Measurements from ENCODE around the gene CCDC157.

Gene CCDC157

DNA sequence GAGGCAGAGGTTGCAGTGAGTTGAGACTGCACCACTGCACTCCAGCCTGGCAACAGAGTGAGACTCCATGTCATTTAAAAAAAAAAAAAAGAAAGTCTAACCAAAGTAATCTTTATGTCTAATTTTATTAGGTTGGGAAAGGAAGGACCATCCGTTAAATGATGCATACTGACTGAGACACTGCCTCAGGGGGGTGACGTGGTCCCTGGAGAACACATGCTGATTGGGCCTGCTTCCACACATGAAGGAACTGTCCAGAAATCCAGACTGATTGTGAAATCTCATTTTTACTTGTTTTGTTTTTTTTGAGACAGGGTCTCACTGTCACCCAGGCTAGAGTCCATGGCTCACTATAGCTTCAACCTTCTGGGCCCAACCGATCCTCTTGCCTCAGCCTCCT lies 5.6 kb upstream of the CCDC157 start:
- H3K4me3 ChIP-seq (ENCODE audit: control insufficient read depth, low read depth, low read length): no peak overlapping the region
- TF ChIP-seq, protein P1, sequence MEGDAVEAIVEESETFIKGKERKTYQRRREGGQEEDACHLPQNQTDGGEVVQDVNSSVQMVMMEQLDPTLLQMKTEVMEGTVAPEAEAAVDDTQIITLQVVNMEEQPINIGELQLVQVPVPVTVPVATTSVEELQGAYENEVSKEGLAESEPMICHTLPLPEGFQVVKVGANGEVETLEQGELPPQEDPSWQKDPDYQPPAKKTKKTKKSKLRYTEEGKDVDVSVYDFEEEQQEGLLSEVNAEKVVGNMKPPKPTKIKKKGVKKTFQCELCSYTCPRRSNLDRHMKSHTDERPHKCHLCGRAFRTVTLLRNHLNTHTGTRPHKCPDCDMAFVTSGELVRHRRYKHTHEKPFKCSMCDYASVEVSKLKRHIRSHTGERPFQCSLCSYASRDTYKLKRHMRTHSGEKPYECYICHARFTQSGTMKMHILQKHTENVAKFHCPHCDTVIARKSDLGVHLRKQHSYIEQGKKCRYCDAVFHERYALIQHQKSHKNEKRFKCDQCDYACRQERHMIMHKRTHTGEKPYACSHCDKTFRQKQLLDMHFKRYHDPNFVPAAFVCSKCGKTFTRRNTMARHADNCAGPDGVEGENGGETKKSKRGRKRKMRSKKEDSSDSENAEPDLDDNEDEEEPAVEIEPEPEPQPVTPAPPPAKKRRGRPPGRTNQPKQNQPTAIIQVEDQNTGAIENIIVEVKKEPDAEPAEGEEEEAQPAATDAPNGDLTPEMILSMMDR (IDR thresholded peaks at IDR 0.05; ENCODE audit: control insufficient read depth, insufficient read depth, low read depth, low read length, missing control alignments): no peak
- DNase-seq (ENCODE audit: low read depth): no peak

DNA sequence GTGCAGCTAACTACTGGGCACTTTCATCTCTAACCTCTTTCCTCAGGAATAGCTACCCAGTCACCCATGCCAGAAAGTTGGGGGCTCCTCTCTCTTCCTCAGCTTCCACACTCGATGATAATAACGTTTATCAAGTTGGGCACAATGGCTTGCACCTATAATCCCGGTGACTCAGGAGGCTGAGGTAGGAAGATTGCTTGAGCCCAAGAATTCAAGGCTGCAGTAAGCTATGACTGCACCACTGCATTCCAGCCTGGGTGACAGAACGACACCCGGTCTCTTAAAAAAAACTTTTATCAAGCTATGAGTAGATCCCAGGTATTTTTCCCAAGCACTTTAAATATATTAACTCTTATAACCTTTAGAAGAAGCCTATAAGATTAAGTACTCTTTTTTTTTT lies 2.2 kb upstream of the CCDC157 start:
- no peak overlapping the region for H3K4me3 ChIP-seq (ENCODE audit: control insufficient read depth, low read depth, low read length)
- TF ChIP-seq, protein P1 (IDR thresholded peaks at IDR 0.05; ENCODE audit: control insufficient read depth, insufficient read depth, low read depth, low read length, missing control alignments): no peak

DNA sequence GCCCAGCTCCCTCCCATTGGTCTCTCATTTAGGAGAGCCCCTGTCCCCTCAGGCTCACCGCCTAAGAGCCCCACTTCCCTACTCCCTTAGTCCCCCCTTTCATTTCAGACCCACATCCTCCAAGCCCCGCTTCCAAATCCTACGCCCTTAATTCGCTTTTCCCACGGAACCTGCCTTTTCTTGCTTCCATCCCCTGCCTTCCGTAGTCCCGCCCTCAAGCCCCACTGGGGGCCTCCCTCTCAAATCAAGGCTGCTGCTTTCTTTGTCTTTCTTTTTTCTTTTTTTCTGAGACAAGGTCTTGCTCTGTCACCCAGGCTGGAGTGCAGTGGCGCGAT lies 396 bp downstream of the CCDC157 start:
- no peak for DNase-seq (ENCODE audit: low read depth)
- TF ChIP-seq, protein P1 (IDR thresholded peaks at IDR 0.05; ENCODE audit: control insufficient read depth, insufficient read depth, low read depth, low read length, missing control alignments): no peak
- H3K4me3 ChIP-seq (ENCODE audit: control insufficient read depth, low read depth, low read length): peak overlapping the region; percentile 81

More for the DNA sequence above, 2.2 kb upstream of the CCDC157 start:
- DNase-seq (ENCODE audit: low read depth): no peak

DNA sequence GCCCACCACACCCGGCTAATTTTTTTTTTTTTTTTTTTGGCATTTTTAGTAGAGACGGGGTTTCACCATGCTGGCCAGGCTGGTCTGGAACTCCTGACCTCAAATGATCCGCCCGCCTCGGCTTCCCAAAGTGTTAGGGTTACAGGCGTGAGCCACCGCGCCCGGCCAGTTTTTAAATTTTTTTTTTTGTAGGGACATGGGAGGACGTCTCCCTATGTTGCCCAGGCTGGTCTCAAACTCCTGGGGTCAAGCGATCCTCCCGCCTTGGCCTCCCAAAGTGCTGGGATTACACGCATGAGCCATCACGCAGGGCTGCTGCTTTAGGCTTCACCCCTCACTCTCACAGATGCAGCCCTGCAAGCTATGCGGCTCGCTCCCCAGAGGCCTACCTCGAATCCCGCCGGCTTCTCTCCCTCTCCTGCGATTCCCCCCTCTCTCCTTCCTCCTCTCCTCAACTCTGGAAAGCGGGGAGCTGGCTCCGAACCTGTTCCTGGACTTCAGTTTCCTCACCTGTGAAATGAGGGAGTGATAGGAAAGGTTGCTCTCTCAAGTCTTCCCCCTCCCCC lies 926 bp downstream of the CCDC157 start:
- TF ChIP-seq, protein P1 (IDR thresholded peaks at IDR 0.05; ENCODE audit: control insufficient read depth, insufficient read depth, low read depth, low read length, missing control alignments): no peak
- H3K4me3 ChIP-seq (ENCODE audit: control insufficient read depth, low read depth, low read length): peak overlapping the region; percentile 81; the same call in 1 of the 2 replicates
- no peak for DNase-seq (ENCODE audit: low read depth)

DNA sequence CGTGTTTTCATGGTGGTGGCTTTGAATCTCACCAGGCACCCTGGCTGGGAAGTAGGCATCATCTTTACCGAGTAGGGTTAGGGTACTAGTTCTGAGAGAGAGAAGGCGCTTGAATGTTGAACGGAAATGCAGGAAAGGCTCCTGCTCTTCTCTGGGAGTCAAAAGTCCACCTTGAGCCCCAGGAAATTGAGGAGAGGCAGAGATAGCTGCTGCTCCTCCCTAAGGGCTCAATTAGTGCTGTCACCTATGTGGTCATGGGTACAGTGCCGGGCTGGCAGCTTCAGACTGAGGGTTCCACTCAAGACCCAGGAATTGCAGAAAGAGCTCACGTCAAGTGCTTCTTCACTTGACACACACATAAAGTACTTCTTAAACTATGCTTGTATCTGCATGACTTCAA lies 1.7 kb downstream of the CCDC157 start:
- no peak overlapping the region for H3K4me3 ChIP-seq (ENCODE audit: control insufficient read depth, low read depth, low read length)
- TF ChIP-seq, protein P1 (IDR thresholded peaks at IDR 0.05; ENCODE audit: control insufficient read depth, insufficient read depth, low read depth, low read length, missing control alignments): no peak
- DNase-seq (ENCODE audit: low read depth): no peak

DNA sequence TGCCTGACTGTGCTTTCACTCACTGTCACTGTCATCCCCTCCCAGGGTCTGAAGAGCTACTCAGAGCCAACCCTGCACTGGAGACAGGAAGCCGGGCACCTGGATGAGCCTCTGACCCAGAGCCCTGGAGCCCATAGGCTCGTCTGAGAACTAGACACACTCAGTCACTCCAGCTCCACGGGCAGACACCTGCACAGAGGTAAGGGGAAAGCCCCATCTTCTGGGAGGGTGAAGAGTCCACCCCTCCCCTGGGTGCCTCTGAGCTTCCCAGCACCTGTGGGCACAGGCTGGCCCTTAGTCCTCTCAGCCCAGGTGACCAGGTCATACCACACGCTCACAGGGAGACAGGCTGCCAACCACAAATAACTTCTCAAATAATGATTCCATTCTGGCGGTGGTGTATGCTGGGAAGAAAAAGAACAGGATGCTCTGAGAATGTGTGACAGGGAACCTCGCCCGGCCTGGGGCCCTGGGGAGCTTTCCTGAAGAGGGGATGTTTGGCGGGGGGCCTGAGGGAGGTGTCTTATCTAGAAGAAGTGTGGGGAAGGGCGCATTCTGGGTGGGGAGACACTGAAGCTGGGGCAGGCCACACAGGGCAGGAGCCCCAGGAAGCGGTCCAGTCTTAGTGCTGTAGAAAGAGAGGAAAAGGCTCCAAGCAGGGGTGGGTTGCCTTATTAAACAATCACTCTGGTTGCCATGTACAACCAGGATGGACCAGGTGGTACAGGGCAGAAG lies 5.3 kb downstream of the CCDC157 start:
- no peak for DNase-seq (ENCODE audit: low read depth)
- H3K4me3 ChIP-seq (ENCODE audit: control insufficient read depth, low read depth, low read length): no peak overlapping the region

More for the DNA sequence above, 5.3 kb downstream of the CCDC157 start:
- TF ChIP-seq, protein P1 (IDR thresholded peaks at IDR 0.05; ENCODE audit: control insufficient read depth, insufficient read depth, low read depth, low read length, missing control alignments): no peak

Measured in AG09309 (cell line).